ENCODE measurements around the gene HS3ST3A1. TPM values are rescaled to one million over a fixed set of nuclear protein-coding genes. Genes with fewer than 3 reads are reported as not detected.

The HS3ST3A1 gene
- total and polyA plus RNA-seq, 2 donors from 2014 or later: 1.2 to 2.2 TPM

- Histone ChIP-seq H3K9ac (ENCODE audit: low read length in 3 of 3) (no peak overlapping the region), H3K4me1 (ENCODE audit: control insufficient read depth in 2 of 3, insufficient read depth in 2 of 3, low read depth in 1 of 3, low read length in 3 of 3) (peaks cover 0 to 3% (median 0%) of the 10 kb centered on the region in 3 donors), H3K36me3 (ENCODE audit: control insufficient read depth in 2 of 3, insufficient read depth in 3 of 3, low read length in 3 of 3) (no peaks in the 10 kb centered on the region), H3K27me3 (ENCODE audit: control insufficient read depth, insufficient read depth, low read length) (peaks cover 2% of the 10 kb centered on the region), H3K4me3 (ENCODE audit: low read length in 3 of 3) (peak overlapping the region in 1 of 3 donors; percentile 6), H3K27ac (ENCODE audit: low read depth in 2 of 2, low read length in 2 of 2) (no peak overlapping the region), H3K9me3 (ENCODE audit: control insufficient read depth in 2 of 3, insufficient read depth in 1 of 3, low read length in 3 of 3) (peaks cover 0 to 2% (median 0%) of the 10 kb centered on the region in 3 donors)
- DNase-seq: peak in 1 of 5 donors; percentile 53
- intact Hi-C loops (cut with DNase I): loop anchor here (5.0 kb wide), 1 partner anchor 1329 kb away; no protein-coding TSS in a partner anchor
- TF ChIP-seq CTCF (IDR thresholded peaks at IDR 0.05; ENCODE audit: borderline replicate concordance, extremely low read depth, insufficient read depth): no peak
- no peak for FAIRE-seq
These were observed 3.2 kb downstream of the HS3ST3A1 start for GRCh38 chr17:13598353-13599167.

GRCh38 chr17:13597723-13598347 is 3.9 kb downstream of the HS3ST3A1 start:
- H3K27ac ChIP-seq (ENCODE audit: low read depth in 2 of 2, low read length in 2 of 2): no peak overlapping the region
- DNase-seq: peak in 4 of 5 donors; percentile 58 to 83 (median 70)
- FAIRE-seq: no peak
- H3K4me1 ChIP-seq (ENCODE audit: control insufficient read depth in 2 of 3, insufficient read depth in 2 of 3, low read depth in 1 of 3, low read length in 3 of 3): peaks cover 0 to 4% (median 0%) of the 10 kb centered on the region in 3 donors
- intact Hi-C loops (cut with DNase I): loop anchor here (5.0 kb wide), 1 partner anchor 1329 kb away; no protein-coding TSS in a partner anchor
- H3K4me3 ChIP-seq (ENCODE audit: low read length in 3 of 3): no peak overlapping the region
- H3K36me3 ChIP-seq (ENCODE audit: control insufficient read depth in 2 of 3, insufficient read depth in 3 of 3, low read length in 3 of 3): no peaks in the 10 kb centered on the region
- H3K27me3 ChIP-seq (ENCODE audit: control insufficient read depth, insufficient read depth, low read length): peaks cover 2% of the 10 kb centered on the region
- peak; percentile 57 for TF ChIP-seq CTCF (IDR thresholded peaks at IDR 0.05; ENCODE audit: borderline replicate concordance, extremely low read depth, insufficient read depth)
- H3K9ac ChIP-seq (ENCODE audit: low read length in 3 of 3): no peak overlapping the region
- no peaks in the 10 kb centered on the region for H3K9me3 ChIP-seq (ENCODE audit: control insufficient read depth in 2 of 3, insufficient read depth in 1 of 3, low read length in 3 of 3)

- Histone ChIP-seq H3K9ac (ENCODE audit: low read length in 3 of 3) (no peak overlapping the region), H3K4me3 (ENCODE audit: low read length in 3 of 3) (no peak overlapping the region), H3K4me1 (ENCODE audit: control insufficient read depth in 2 of 3, insufficient read depth in 2 of 3, low read depth in 1 of 3, low read length in 3 of 3) (peaks cover 0 to 3% (median 0%) of the 10 kb centered on the region in 3 donors), H3K27ac (ENCODE audit: low read depth in 2 of 2, low read length in 2 of 2) (no peak overlapping the region), H3K36me3 (ENCODE audit: control insufficient read depth in 2 of 3, insufficient read depth in 3 of 3, low read length in 3 of 3) (no peaks in the 10 kb centered on the region), H3K9me3 (ENCODE audit: control insufficient read depth in 2 of 3, insufficient read depth in 1 of 3, low read length in 3 of 3) (no peaks in the 10 kb centered on the region), H3K27me3 (ENCODE audit: control insufficient read depth, insufficient read depth, low read length) (no peaks in the 10 kb centered on the region)
- FAIRE-seq (no peak), DNase-seq (peak in 2 of 5 donors; percentile 26 to 33)
- no peak for TF ChIP-seq CTCF (IDR thresholded peaks at IDR 0.05; ENCODE audit: borderline replicate concordance, extremely low read depth, insufficient read depth)
- intact Hi-C loops (cut with DNase I): loop anchor here (5.0 kb wide), 1 partner anchor 1331 kb away; no protein-coding TSS in a partner anchor
These were observed 5.3 kb downstream of the HS3ST3A1 start for GRCh38 chr17:13596241-13596923.
